COLO829 (cell line): Measurements from ENCODE around the gene PTPRN2.
"Not testable (repeated sequence)": the region's sequence is repeated elsewhere in the genome, so short reads cannot be mapped to it uniquely, and the experiment has no call there.

Source experiments
- DNase-seq: peaks from one replicate; pipeline ENCODE4 v3.0.0; 2012; ENCODE audit warnings: low spot score

Gene PTPRN2

GRCh38 chr7:157792241-157793086, 795.2 kb downstream of the PTPRN2 start:
- DNase-seq, result no peak

GRCh38 chr7:157791666-157792065, 796.0 kb downstream of the PTPRN2 start:
- no peak for DNase-seq

GRCh38 chr7:157791261-157791660, 796.4 kb downstream of the PTPRN2 start:
- DNase-seq, result no peak

DNA sequence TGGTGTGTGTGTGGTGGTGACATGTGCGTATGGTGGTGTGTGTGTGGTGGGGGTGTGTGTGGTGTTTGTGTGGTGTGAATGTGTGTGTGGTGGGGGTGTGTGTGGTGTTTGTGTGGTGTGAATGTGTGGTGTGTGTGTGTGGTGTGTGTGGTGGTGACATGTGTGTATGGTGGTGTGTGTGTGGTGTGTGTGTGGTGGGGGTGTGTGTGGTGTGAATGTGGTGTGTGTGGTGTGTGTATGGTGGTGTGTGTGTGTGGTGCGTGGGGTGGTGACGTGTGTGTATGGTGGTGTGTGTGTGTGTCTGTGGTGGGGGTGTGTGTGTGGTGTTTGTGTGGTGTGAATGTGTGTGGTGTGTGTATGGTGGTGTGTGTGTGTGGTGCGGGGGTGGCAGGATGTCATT, 797.7 kb downstream of the PTPRN2 start:
- no peak for DNase-seq

DNA sequence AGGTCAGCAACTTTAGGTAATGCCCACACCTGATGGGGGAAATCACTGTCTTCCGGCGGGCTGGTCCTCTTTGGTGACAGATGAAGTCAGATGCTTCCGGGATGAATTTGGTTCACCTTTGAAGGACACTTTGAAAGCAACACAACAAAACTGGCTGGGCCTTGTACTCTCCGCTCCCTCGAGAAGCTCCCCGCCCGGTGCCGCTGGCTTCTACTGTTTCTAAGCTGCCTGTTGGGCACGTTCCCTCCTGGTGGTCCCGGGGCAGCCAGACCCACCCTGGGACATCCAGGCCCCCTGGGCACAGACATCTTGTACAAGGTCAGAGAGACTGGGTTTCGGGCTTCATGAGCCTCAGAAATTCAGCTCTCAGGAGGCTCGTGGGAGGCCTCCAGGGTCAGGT, 798.5 kb downstream of the PTPRN2 start:
- DNase-seq, result no peak

DNA sequence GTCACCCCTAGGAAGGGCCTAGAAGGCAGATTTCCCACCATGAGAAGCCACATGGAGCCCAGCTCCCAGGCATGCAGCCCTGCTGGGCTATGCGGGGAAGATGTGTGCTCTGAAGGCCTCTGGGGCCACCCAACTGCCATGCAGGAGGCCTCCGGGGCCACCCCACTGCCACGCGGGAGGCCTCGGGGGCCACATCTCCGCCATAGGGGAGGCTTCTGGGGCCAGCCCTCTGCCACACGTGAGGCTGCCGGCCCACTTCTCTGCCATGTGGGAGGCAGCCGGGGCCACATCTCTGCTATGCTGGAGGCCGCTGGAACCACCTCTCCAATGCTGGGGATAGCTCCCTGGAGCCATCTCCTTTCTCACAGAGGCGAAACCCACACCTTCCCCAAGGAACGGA, 799.0 kb downstream of the PTPRN2 start:
- DNase-seq, result no peak

DNA sequence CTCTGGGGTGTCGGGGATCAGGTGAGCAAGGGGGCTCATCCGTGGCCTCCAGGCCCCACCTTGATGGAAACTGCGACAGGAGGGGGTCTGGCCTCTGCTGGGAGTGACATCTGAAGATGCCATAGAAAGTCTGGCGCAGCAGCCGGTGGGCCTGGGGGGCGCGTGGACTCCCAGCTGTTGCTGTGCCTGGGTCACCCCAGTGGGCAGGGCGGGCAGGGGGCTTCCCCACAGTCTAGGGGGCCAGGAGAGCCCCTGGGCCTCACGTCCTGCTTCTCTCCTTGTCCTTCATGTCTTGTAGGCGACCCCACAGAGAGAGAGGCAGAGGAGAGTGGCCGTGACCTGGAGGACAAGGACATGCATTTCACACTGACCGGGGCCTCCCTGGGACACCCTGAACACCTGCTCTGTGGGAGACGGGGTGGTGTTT, 800.3 kb downstream of the PTPRN2 start:
- no peak for DNase-seq

- DNase-seq, result no peak
These were observed 801.0 kb downstream of the PTPRN2 start for GRCh38 chr7:157786375-157787274.

GRCh38 chr7:157785486-157786186, 802.0 kb downstream of the PTPRN2 start:
- DNase-seq, result no peak

DNA sequence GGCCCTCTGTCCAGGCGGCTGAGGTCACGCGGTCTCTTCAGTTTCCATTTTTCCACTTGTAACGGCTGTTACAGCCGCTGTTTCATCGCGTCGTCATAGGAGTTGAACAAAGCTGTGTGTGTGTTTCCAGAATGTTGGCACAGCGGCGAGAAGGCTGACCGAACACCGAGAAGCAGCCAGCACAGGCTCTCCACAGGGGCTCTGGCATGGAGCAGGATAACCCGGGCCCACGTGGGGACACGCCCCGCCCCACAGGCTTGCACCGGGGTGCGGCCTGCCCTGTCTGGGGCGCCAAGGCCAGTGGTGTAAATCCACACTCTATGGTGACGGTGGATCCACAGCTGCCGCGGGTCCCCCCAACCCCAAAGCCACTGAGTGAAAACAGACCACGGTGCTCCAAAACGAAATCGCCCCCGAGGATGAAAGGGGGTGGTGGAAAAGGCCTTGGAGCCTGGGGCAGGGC, 802.6 kb downstream of the PTPRN2 start:
- peak; percentile 21 for DNase-seq

DNA sequence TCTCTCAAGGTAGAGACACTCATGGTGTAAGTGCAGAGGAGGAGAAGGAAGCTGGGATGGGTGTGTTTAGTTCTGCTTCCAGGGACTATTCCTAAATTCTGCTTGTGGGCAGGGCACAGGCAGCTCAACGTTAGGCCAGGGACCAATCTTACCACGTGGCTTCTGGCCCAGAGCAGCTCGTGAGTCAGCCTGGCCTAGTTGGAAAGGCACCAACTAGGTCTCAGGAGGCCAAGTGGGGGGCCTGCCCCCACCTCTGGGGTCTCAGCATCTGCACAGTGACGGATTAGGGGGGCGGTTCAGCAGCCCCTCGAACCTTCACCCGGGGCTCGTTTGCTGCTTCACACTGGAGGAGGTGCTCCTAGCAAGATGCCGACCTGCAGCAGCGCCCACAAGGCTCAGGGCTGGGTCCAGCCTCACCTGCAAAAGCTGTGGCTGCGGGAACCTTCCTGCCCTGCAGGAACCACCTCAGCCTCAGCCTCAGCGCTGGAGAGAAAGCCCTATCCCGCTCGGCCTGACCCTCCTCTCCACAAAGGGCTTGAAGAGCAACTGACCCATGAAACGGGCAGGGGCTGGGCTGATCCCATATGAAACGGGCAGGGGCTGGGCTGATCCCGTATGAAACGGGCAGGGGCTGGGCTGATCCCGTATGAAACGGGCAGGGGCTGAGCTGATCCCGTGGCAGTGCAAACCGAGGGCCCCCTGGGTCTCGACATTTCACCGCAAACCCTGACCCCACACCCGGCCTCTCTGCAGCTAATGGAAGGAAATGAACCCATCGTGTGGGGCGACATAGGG, 803.4 kb downstream of the PTPRN2 start:
- no peak for DNase-seq

GRCh38 chr7:157782041-157782440, 805.6 kb downstream of the PTPRN2 start:
- DNase-seq, result no peak

GRCh38 chr7:157780721-157781120, 806.9 kb downstream of the PTPRN2 start:
- DNase-seq, result no peak

DNA sequence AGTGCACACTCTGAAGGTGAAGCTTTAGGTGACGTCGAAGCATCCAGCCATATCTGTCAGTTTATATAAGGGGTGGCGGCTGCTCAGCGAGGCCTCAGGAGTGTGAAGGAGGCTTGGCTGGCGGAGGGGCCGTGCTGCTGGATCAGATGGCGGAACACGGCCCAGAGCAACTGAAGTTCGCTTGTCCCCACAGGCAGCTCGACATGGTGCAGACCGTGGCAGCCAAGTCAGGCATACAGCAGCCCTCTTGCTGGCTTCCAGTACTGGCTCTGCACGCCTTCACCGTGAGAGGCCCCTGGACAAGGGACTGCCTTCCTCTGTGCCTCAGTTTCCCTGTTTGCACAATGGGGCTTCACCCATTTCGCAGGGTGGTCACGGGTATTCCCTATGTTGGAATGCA, 807.3 kb downstream of the PTPRN2 start:
- no peak for DNase-seq

- no peak for DNase-seq
These were observed 808.4 kb downstream of the PTPRN2 start for GRCh38 chr7:157779206-157779605.

- not testable (repeated sequence) for DNase-seq
These were observed 810.3 kb downstream of the PTPRN2 start for GRCh38 chr7:157777194-157777762.

DNA sequence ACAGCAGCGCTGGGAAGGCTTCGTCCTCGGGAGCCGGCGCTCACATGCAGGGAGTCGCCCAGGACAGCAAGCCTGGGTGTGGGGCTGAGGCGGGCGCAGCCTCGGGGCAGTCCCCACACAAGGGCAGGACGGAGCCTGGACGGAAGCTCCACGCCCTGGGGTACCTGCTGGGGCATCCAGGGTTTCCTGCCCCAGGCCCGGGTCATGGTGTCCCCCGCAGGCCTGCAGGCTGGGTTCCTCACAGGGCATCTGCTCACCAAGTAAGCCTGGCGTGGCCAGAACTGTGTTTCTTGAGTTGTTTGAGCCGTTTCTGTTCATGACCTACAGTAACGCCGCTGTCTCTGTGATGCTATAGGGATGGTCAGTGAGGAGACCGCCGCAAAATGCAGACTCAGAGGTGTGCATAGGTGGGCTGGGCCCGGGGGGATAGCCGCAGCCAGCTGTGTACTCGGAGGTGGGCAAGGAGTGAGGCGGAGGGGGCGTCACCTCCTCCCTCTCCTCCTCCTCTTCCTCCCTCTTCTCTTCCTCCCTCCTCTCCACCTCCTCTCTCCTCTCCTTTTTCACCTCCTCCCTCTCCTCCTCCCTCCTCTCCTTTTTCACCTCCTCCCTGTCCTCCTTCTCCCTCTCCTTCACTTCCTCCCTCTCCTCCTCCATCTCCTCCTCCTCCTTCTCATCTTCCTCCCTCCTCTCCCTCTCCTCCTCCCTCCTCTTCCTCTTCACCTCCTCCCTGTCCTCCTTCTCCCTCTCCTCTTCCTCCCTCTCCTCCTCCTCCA, 811.9 kb downstream of the PTPRN2 start:
- DNase-seq, result no peak

DNA sequence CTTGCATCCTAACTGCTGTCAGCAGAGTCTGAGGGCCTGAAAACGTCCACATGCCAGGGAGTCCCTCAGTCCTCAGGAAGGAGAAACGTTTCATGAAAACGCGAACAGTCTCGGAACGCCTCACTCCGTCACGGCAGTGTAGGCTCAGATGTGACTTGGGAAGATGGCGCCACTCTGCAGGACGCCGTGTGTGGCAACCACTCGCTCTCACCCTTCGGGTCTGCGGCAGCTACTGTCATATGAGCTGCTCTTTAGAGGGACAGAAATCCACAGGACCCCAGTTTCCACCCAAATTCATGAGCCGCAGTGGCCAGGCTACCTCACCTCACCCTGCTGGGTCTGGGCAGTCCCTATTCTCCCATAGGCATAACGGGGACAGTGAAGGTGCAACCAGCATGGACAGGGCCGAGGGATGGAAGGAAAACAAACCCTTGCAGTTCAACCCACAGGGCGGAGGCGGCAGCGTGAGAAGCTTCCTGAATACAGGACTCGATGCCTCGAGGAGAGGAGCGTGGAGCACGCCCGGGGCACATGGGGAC, 812.5 kb downstream of the PTPRN2 start:
- no peak for DNase-seq

GRCh38 chr7:157774495-157774894, 813.1 kb downstream of the PTPRN2 start:
- DNase-seq, result no peak

- DNase-seq, result no peak
These were observed 814.3 kb downstream of the PTPRN2 start for GRCh38 chr7:157773361-157773760.
